ENCODE data around the gene LAMP1. TPM values are rescaled to one million over a fixed set of nuclear protein-coding genes. Genes with fewer than 3 reads are reported as not detected.

The LAMP1 gene
- total RNA-seq, 6 experiments from 2014 or later: 154 to 233 (median 197) TPM

- DNase-seq (no peak), ATAC-seq (no peak)
- 96% methylated on average over 4 of the region's 5 CpGs for WGBS (ENCODE audit: insufficient coverage, low coverage, low lambda C conversion rate, missing lambda C conversion rate)
- Histone ChIP-seq H3K4me3 (no peak overlapping the region), H3K9me3 (no peaks in the 10 kb centered on the region), H3K4me1 (no peaks in the 10 kb centered on the region), H3K27ac (no peak overlapping the region), H3K36me3 (peaks cover 0 to 52% (median 12%) of the 10 kb centered on the region in 4 donors), H3K27me3 (no peaks in the 10 kb centered on the region)
- intact Hi-C loops (cut with DNase I): no loop called here
- TF ChIP-seq POLR2A (IDR thresholded peaks at IDR 0.05): no peak
- TF ChIP-seq CTCF (IDR thresholded peaks at IDR 0.05): no peak
These were observed 19.0 kb downstream of the LAMP1 start for GRCh38 chr13:113315992-113316391.

GRCh38 chr13:113317031-113317430 is 20.0 kb downstream of the LAMP1 start:
- peaks cover 0 to 2% (median 1%) of the 10 kb centered on the region in 4 donors for H3K4me1 ChIP-seq
- DNase-seq (no peak), ATAC-seq (no peak)
- H3K4me3 ChIP-seq: no peak overlapping the region
- peaks cover 0 to 52% (median 12%) of the 10 kb centered on the region in 4 donors for H3K36me3 ChIP-seq
- intact Hi-C loops (cut with DNase I): no loop called here
- H3K27ac ChIP-seq: no peak overlapping the region
- no peaks in the 10 kb centered on the region for H3K27me3 ChIP-seq
- WGBS (ENCODE audit: insufficient coverage, low coverage, low lambda C conversion rate, missing lambda C conversion rate): 56% methylated on average over 2 of the region's 12 CpGs
- TF ChIP-seq POLR2A (IDR thresholded peaks at IDR 0.05): no peak
- no peak for TF ChIP-seq CTCF (IDR thresholded peaks at IDR 0.05)
- no peaks in the 10 kb centered on the region for H3K9me3 ChIP-seq

- Histone ChIP-seq H3K27me3 (no peaks in the 10 kb centered on the region), H3K27ac (no peak overlapping the region), H3K36me3 (peaks cover 0 to 53% (median 19%) of the 10 kb centered on the region in 4 donors), H3K4me3 (no peak overlapping the region), H3K9me3 (no peaks in the 10 kb centered on the region), H3K4me1 (peaks cover 0 to 9% (median 3%) of the 10 kb centered on the region in 4 donors)
- DNase-seq: no peak
- WGBS (ENCODE audit: insufficient coverage, low coverage, low lambda C conversion rate, missing lambda C conversion rate): no CpG with 5 or more reads among the region's 18 CpGs
- no peak for ATAC-seq
- intact Hi-C loops (cut with DNase I): no loop called here
- TF ChIP-seq POLR2A (IDR thresholded peaks at IDR 0.05) (no peak), CTCF (IDR thresholded peaks at IDR 0.05) (no peak)
These were observed 21.9 kb downstream of the LAMP1 start for GRCh38 chr13:113318956-113319355.

GRCh38 chr13:113319371-113319770 is 22.3 kb downstream of the LAMP1 start:
- H3K4me3 ChIP-seq: no peak overlapping the region
- WGBS (ENCODE audit: insufficient coverage, low coverage, low lambda C conversion rate, missing lambda C conversion rate): 84% methylated on average over 5 of the region's 14 CpGs
- no peak for TF ChIP-seq CTCF (IDR thresholded peaks at IDR 0.05)
- TF ChIP-seq POLR2A (IDR thresholded peaks at IDR 0.05): no peak
- H3K4me1 ChIP-seq: peaks cover 0 to 9% (median 3%) of the 10 kb centered on the region in 4 donors
- ATAC-seq: no peak
- H3K27me3 ChIP-seq: no peaks in the 10 kb centered on the region
- no peak for DNase-seq
- H3K9me3 ChIP-seq: no peaks in the 10 kb centered on the region
- intact Hi-C loops (cut with DNase I): no loop called here
- no peak overlapping the region for H3K27ac ChIP-seq
- peaks cover 0 to 57% (median 21%) of the 10 kb centered on the region in 4 donors for H3K36me3 ChIP-seq

Measured in right lobe of liver (tissue), 6 donors.